ENCODE data around the gene AKAP6. TPM values are rescaled to one million over a fixed set of nuclear protein-coding genes. Genes with fewer than 3 reads are reported as not detected.

The AKAP6 gene
- total RNA-seq, 1 donor from 2014 or later, result 600 TPM

DNA sequence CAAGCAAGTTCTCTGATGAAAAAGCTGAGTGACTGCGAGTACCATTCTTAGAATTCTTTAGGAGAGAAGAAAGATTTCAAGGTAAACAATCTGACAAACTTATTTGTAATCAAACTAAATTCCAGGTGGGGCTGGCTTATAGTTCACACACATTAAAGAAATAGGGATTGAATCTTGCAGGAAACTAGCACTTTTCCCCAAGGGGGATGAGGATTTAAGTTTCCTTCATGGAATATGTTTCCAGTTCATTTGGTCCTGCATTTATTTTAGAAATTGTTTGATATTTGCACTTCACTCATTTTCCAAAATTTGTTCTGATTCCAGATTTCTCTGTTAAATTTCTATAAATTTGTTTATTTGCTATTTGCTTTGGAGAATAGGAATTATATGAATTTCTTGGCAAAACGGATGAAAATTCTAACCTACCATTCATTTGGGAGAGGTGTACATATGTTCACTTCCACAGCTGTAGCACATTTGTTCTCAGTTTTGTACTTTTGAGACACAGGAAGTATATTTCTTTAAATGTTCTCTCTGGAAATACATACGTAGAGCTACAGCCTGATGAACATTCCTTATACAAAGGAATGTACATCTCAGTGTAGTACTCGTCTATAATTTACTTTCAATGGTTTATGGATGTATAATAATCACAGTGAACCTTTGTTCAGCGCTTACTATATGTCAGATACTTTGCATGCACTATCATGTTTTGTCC, 145.5 kb downstream of the AKAP6 start:
- H3K4me1 Mint-ChIP-seq (ENCODE audit: low read depth, unreplicated experiment), result peaks cover 25% of the 10 kb centered on the region
- no peak overlapping the region for H3K4me3 Mint-ChIP-seq (ENCODE audit: unreplicated experiment)
- no peaks in the 10 kb centered on the region for H3K36me3 Mint-ChIP-seq (ENCODE audit: unreplicated experiment)
- H3K27ac Mint-ChIP-seq (ENCODE audit: unreplicated experiment), result no peak overlapping the region
- DNase-seq, result no peak
- H3K9me3 Mint-ChIP-seq (ENCODE audit: unreplicated experiment), result peaks cover 2% of the 10 kb centered on the region
- H3K27me3 Mint-ChIP-seq (ENCODE audit: unreplicated experiment), result no peaks in the 10 kb centered on the region
- TF ChIP-seq, protein P1, sequence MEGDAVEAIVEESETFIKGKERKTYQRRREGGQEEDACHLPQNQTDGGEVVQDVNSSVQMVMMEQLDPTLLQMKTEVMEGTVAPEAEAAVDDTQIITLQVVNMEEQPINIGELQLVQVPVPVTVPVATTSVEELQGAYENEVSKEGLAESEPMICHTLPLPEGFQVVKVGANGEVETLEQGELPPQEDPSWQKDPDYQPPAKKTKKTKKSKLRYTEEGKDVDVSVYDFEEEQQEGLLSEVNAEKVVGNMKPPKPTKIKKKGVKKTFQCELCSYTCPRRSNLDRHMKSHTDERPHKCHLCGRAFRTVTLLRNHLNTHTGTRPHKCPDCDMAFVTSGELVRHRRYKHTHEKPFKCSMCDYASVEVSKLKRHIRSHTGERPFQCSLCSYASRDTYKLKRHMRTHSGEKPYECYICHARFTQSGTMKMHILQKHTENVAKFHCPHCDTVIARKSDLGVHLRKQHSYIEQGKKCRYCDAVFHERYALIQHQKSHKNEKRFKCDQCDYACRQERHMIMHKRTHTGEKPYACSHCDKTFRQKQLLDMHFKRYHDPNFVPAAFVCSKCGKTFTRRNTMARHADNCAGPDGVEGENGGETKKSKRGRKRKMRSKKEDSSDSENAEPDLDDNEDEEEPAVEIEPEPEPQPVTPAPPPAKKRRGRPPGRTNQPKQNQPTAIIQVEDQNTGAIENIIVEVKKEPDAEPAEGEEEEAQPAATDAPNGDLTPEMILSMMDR (IDR thresholded peaks at IDR 0.05; ENCODE audit: partially characterized antibody, unreplicated experiment), result no peak

DNA sequence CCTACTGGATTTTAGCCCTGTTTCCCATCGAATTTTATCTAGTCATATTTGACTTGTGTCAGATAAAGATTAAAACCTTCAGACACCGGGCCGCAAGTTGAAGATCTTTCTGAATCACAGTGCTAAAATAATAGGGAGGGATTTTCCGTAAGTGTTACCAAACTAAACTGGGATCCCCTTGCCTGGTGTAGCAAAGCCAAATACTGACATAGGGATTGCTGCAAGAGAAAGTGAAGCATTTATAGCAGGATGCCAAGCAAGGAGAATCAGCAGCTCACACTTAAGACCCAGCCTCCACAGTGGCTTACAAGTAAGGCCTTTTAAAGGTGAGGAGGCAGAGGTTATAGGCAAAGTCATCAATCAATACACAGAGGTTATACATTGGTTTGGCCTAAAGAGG, 147.4 kb downstream of the AKAP6 start:
- TF ChIP-seq, protein P1 (IDR thresholded peaks at IDR 0.05; ENCODE audit: partially characterized antibody, unreplicated experiment), result no peak
- Mint-ChIP-seq H3K27me3 (ENCODE audit: unreplicated experiment) (no peaks in the 10 kb centered on the region), H3K27ac (ENCODE audit: unreplicated experiment) (no peak overlapping the region), H3K4me3 (ENCODE audit: unreplicated experiment) (no peak overlapping the region), H3K4me1 (ENCODE audit: low read depth, unreplicated experiment) (peaks cover 19% of the 10 kb centered on the region), H3K9me3 (ENCODE audit: unreplicated experiment) (no peaks in the 10 kb centered on the region), H3K36me3 (ENCODE audit: unreplicated experiment) (no peaks in the 10 kb centered on the region)
- DNase-seq, result no peak

DNA sequence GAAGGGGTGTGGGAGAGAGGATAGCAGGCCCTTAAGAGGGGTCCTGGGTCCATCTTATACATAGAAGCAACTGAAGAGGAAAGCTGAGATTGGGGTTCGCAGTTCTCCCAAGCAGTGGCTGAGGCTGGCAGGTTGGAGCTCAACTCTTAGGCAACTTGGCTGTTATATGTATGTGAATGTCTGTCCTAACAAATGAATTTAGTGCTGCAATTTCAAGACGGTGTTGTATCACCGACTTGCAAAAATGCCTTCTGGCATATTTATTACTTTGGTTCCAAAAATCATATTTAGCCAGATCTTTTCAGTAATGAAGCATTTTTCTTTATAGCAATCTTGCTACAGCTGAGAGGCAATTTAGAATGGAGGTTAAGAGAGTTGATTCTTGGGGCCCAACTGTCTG, 148.3 kb downstream of the AKAP6 start:
- Mint-ChIP-seq H3K36me3 (ENCODE audit: unreplicated experiment) (no peaks in the 10 kb centered on the region), H3K27me3 (ENCODE audit: unreplicated experiment) (no peaks in the 10 kb centered on the region), H3K9me3 (ENCODE audit: unreplicated experiment) (no peaks in the 10 kb centered on the region)

DNA sequence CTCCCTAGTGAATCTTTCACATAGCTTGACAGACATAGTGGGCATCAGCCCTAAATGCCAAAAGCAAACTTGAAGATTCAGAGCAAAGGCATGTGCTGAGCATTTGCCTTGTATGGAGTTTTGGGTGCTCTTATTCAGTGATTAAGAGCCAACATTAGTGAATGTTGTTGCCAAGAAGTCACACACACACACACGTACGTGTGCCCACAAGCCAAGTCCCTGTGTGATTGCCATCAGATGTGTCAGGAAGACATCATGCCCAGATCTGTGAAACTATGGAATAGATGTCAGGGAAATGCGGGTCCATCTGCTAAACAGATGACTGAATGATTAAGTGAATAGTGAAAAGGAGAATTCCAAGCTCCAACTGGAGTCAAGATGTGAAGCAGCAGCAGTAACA, 149.0 kb downstream of the AKAP6 start:
- Mint-ChIP-seq H3K4me1 (ENCODE audit: low read depth, unreplicated experiment) (peaks cover 7% of the 10 kb centered on the region), H3K4me3 (ENCODE audit: unreplicated experiment) (no peak overlapping the region), H3K9me3 (ENCODE audit: unreplicated experiment) (no peaks in the 10 kb centered on the region), H3K36me3 (ENCODE audit: unreplicated experiment) (no peaks in the 10 kb centered on the region), H3K27me3 (ENCODE audit: unreplicated experiment) (no peaks in the 10 kb centered on the region), H3K27ac (ENCODE audit: unreplicated experiment) (no peak overlapping the region)
- TF ChIP-seq, protein P1 (IDR thresholded peaks at IDR 0.05; ENCODE audit: partially characterized antibody, unreplicated experiment), result no peak
- no peak for DNase-seq

More for the DNA sequence above, 148.3 kb downstream of the AKAP6 start:
- Mint-ChIP-seq H3K4me1 (ENCODE audit: low read depth, unreplicated experiment) (peaks cover 11% of the 10 kb centered on the region), H3K27ac (ENCODE audit: unreplicated experiment) (no peak overlapping the region), H3K4me3 (ENCODE audit: unreplicated experiment) (no peak overlapping the region)
- TF ChIP-seq, protein P1 (IDR thresholded peaks at IDR 0.05; ENCODE audit: partially characterized antibody, unreplicated experiment), result no peak
- DNase-seq, result no peak

DNA sequence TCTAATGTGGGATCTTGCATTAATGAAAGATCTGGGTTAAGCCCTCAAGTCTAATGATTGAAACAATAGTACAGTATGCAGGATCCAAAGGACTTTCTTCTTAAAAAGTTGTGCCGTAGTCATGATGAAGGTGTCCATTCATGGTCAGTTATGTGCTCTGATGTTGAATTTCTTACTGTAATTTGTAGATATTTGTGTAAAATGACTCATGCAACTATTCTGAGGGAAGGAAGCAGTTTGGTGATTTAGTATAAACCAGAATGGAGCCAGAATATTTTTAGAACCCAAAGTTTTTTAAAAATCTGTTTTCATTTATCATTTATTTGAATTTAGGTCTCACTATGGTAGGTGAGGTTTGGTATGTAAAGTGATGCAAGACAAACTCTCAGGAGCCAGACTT, 151.2 kb downstream of the AKAP6 start:
- H3K4me3 Mint-ChIP-seq (ENCODE audit: unreplicated experiment), result no peak overlapping the region
- H3K36me3 Mint-ChIP-seq (ENCODE audit: unreplicated experiment), result no peaks in the 10 kb centered on the region
- peaks cover 1% of the 10 kb centered on the region for H3K9me3 Mint-ChIP-seq (ENCODE audit: unreplicated experiment)
- no peaks in the 10 kb centered on the region for H3K27me3 Mint-ChIP-seq (ENCODE audit: unreplicated experiment)
- DNase-seq, result no peak
- peaks cover 7% of the 10 kb centered on the region for H3K4me1 Mint-ChIP-seq (ENCODE audit: low read depth, unreplicated experiment)
- H3K27ac Mint-ChIP-seq (ENCODE audit: unreplicated experiment), result no peak overlapping the region
- TF ChIP-seq, protein P1 (IDR thresholded peaks at IDR 0.05; ENCODE audit: partially characterized antibody, unreplicated experiment), result no peak

Measured in glutamatergic neuron (in vitro differentiated cells).